Mucosa of descending colon (tissue), 3 donors: ENCODE data around the gene DDR2. TPM values are rescaled to one million over a fixed set of nuclear protein-coding genes. Genes with fewer than 3 reads are reported as not detected.

ENCODE experiments used
- ATAC-seq: fragments of 200-7000 bp; cut with Tn5 transposase; one replicate; pipeline ENCODE4 v1.9.1; 2020; ENCODE audit warnings: mild to moderate bottlenecking, moderate library complexity
- DNase-seq, 3 donors: peaks; one replicate each; pipeline ENCODE4 v3.0.0-alpha.2; 2020
- H3K36me3 ChIP-seq: fragments of 200-600 bp; one replicate; pipeline ENCODE4 v1.8.0; 2021; ENCODE audit warnings: low read depth, mild to moderate bottlenecking
- H3K4me1 ChIP-seq: fragments of 200-600 bp; one replicate; pipeline ENCODE4 v1.8.0; 2021; ENCODE audit warnings: low read depth, mild to moderate bottlenecking
- H3K4me3 ChIP-seq: fragments of 200-600 bp; one replicate; pipeline ENCODE4 v1.8.0; 2021; ENCODE audit warnings: mild to moderate bottlenecking
- H3K9me3 ChIP-seq: fragments of 200-600 bp; one replicate; pipeline ENCODE4 v1.8.0; 2021; ENCODE audit warnings: mild to moderate bottlenecking
- CTCF ChIP-seq: fragments of 200-600 bp; IDR thresholded peaks from one replicate; pipeline ENCODE4 v1.8.0; 2022; ENCODE audit warnings: antibody characterized with exemption, mild to moderate bottlenecking
- intact Hi-C, 2 donors: fragments of 100-400 bp; cut with DNase I in 1 of 2; cut with micrococcal nuclease in 1 of 2; formaldehyde crosslinking; loops; one replicate each; pipeline versions ENCODE4 v1.11.0 to v1.11.1; 2022; cut with DNase I, micrococcal nuclease
- total RNA-seq, 3 donors: library from RNA; stranded (reverse); fragmentation: NEBNext Ultra II Directional in 2 of 3; extraction: Animal tissue kit (Norgen Biotek cat#: 25700) in 2 of 3; gene quantifications; one replicate each; pipeline versions ENCODE4 v1.2.1 to v1.2.4, GENCODE V29; 2021 to 2023
- donor health status: DM: no; HTN: no; CAD: no; lungs with moderate emphysema.
- donor health status: DM: no; HTN: no; CAD: no.
- donor health status: DM: no; HTN: yes; CAD: no.

Gene DDR2
- total RNA-seq, 3 donors from 2014 or later, result 13.3 to 203 (median 28.0) TPM

GRCh38 chr1:162753001-162753658, 120.9 kb downstream of the DDR2 start:
- DNase-seq (no peak), ATAC-seq (no peak)
- Histone ChIP-seq H3K36me3 (no peaks in the 10 kb centered on the region), H3K4me1 (no peaks in the 10 kb centered on the region), H3K4me3 (no peak overlapping the region), H3K9me3 (no peaks in the 10 kb centered on the region)
- intact Hi-C loops, result no loop called here
- no peak for TF ChIP-seq CTCF

DNA sequence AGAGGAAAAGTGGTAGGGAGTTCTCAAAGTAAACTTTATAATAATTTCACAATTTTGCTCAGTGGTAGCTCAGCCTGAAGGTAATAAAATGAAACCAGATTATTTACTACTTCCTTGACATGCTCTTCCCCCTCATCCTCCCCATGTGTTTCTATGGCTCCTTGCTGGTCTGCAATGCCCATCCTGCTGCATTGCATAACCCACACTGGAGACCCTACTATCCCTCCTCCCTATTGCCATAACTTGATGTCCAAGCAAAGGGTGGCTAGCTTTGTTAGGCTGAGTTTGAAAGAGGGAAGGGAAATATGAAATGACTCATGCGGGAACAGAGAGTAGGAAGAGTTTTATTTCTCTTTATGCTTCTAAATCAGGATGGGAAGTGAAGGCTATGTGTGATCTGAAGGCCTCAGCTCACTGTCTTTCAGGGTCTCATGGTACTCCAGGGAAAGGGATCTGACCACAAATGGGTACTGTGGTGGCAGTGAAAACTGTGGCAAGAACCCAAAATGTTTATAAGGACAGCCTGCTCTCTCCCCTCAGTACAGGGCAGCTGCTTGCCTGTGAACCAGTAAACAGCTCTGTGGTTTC, 121.8 kb downstream of the DDR2 start:
- DNase-seq (no peak), ATAC-seq (no peak)
- no peaks in the 10 kb centered on the region for H3K9me3 ChIP-seq
- H3K4me1 ChIP-seq, result no peaks in the 10 kb centered on the region
- H3K36me3 ChIP-seq, result no peaks in the 10 kb centered on the region
- intact Hi-C loops, result no loop called here
- TF ChIP-seq CTCF, result no peak
- no peak overlapping the region for H3K4me3 ChIP-seq

GRCh38 chr1:162755306-162755705, 123.0 kb downstream of the DDR2 start:
- TF ChIP-seq CTCF, result no peak
- Histone ChIP-seq H3K4me3 (no peak overlapping the region), H3K9me3 (no peaks in the 10 kb centered on the region), H3K4me1 (no peaks in the 10 kb centered on the region), H3K36me3 (no peaks in the 10 kb centered on the region)
- ATAC-seq (no peak), DNase-seq (no peak)
- intact Hi-C loops, result no loop called here

GRCh38 chr1:162756523-162756922, 124.3 kb downstream of the DDR2 start:
- H3K9me3 ChIP-seq, result no peaks in the 10 kb centered on the region
- ATAC-seq (no peak), DNase-seq (no peak)
- no peaks in the 10 kb centered on the region for H3K36me3 ChIP-seq
- H3K4me3 ChIP-seq, result no peak overlapping the region
- TF ChIP-seq CTCF, result no peak
- intact Hi-C loops, result no loop called here
- no peaks in the 10 kb centered on the region for H3K4me1 ChIP-seq

DNA sequence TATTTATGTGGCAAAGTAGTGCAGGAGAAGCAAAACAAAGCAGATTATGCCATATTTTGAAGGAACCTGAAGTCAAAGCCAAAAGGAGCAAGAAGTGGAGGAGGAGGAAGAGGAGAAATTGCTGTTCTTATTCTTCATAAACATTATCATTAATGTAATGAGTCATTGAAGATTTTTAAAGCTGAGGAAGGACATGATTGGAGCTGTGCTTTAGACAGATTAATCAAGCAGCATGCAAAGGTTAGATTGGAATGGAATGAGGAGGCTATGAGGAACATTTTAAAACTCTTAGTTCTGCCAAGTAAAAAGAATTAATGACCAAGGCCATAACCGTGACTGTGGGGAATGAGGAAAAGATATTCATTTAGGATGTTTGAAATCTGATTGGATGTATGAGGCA, 125.2 kb downstream of the DDR2 start:
- H3K4me3 ChIP-seq, result no peak overlapping the region
- DNase-seq, result no peak
- intact Hi-C loops, result no loop called here
- no peaks in the 10 kb centered on the region for H3K9me3 ChIP-seq
- no peak for TF ChIP-seq CTCF
- no peaks in the 10 kb centered on the region for H3K36me3 ChIP-seq
- H3K4me1 ChIP-seq, result no peaks in the 10 kb centered on the region
- no peak for ATAC-seq
